GM18873 (cell line): ENCODE measurements around the gene EPX.
A peak's percentile ranks its signal among the peaks of the same experiment; 100 is the strongest.

Source experiments
- ATAC-seq: cut with Tn5 transposase; IDR thresholded peaks from one replicate; pipeline ENCODE4 v1.9.1; 2021; ENCODE audit warnings: mild to moderate bottlenecking, moderate library complexity, moderate number of reproducible peaks; ENCODE audit not compliant: unreplicated experiment, low FRiP score

Gene EPX

GRCh38 chr17:58184986-58185761, 7.4 kb upstream of the EPX start:
- no peak for ATAC-seq

- no peak for ATAC-seq
These were observed 5.9 kb upstream of the EPX start for GRCh38 chr17:58186591-58186990.

- ATAC-seq = no peak
These were observed 5.5 kb upstream of the EPX start for GRCh38 chr17:58187063-58187462.

GRCh38 chr17:58187675-58188074, 4.9 kb upstream of the EPX start:
- no peak for ATAC-seq

- ATAC-seq = no peak
These were observed 2.9 kb upstream of the EPX start for GRCh38 chr17:58189436-58190146.

- ATAC-seq = no peak
These were observed 1.2 kb upstream of the EPX start for GRCh38 chr17:58191241-58191896.

GRCh38 chr17:58193641-58194255, 1.2 kb downstream of the EPX start:
- no peak for ATAC-seq

- ATAC-seq = no peak
These were observed 3.1 kb downstream of the EPX start for GRCh38 chr17:58195518-58196123.

GRCh38 chr17:58196610-58197009, 4.1 kb downstream of the EPX start:
- no peak for ATAC-seq

GRCh38 chr17:58200024-58200633, 7.6 kb downstream of the EPX start:
- ATAC-seq = no peak

GRCh38 chr17:58202859-58203258, 10.3 kb downstream of the EPX start:
- ATAC-seq = no peak

- no peak for ATAC-seq
These were observed 12.3 kb downstream of the EPX start for GRCh38 chr17:58204796-58205195.

- ATAC-seq = no peak
These were observed 13.4 kb downstream of the EPX start for GRCh38 chr17:58205936-58206335.

- no peak for ATAC-seq
These were observed 14.9 kb downstream of the EPX start for GRCh38 chr17:58207451-58207850.

- no peak for ATAC-seq
These were observed 15.8 kb downstream of the EPX start for GRCh38 chr17:58208344-58208743.

- no peak for ATAC-seq
These were observed 18.4 kb downstream of the EPX start for GRCh38 chr17:58210922-58211321.

- no peak for ATAC-seq
These were observed 23.2 kb downstream of the EPX start for GRCh38 chr17:58215685-58216084.

GRCh38 chr17:58217766-58218165, 25.2 kb downstream of the EPX start:
- no peak for ATAC-seq

- ATAC-seq = peak; percentile 81
These were observed 26.7 kb downstream of the EPX start, which contains the start of gene MKS1 for GRCh38 chr17:58219007-58219788. Gene MKS1 (minus strand): TSS chr17:58219255. CDS start chr17:58219230, 25 bp downstream.
